IPS-NIHi11 (cell line): ENCODE measurements around the gene LRRC14B.
"Not testable (repeated sequence)": the region's sequence is repeated elsewhere in the genome, so short reads cannot be mapped to it uniquely, and the experiment has no call there.

ENCODE experiments used
- DNase-seq: peaks from one replicate; pipeline ENCODE4 v3.0.0; 2012; ENCODE audit warnings: mixed read lengths, low spot score

LRRC14B gene

GRCh38 chr5:160921-161802, 30.1 kb upstream of the LRRC14B start:
- no peak for DNase-seq

- DNase-seq, result no peak
Observed at GRCh38 chr5:161803-162110, 29.5 kb upstream of the LRRC14B start.

GRCh38 chr5:162190-162564, 29.1 kb upstream of the LRRC14B start:
- no peak for DNase-seq

- DNase-seq, result no peak
Observed at GRCh38 chr5:162565-163337, 28.5 kb upstream of the LRRC14B start.

- no peak for DNase-seq
Observed at GRCh38 chr5:163338-163620, 28.0 kb upstream of the LRRC14B start.

- no peak for DNase-seq
Observed at GRCh38 chr5:163841-164240, 27.5 kb upstream of the LRRC14B start.

GRCh38 chr5:164244-164643, 27.1 kb upstream of the LRRC14B start:
- no peak for DNase-seq

- not testable (repeated sequence) for DNase-seq
Observed at GRCh38 chr5:164783-165182, 26.5 kb upstream of the LRRC14B start.

- DNase-seq, result no peak
Observed at GRCh38 chr5:166441-167372, 24.6 kb upstream of the LRRC14B start.

GRCh38 chr5:167511-167910, 23.8 kb upstream of the LRRC14B start:
- DNase-seq, result no peak

GRCh38 chr5:167982-168660, 23.2 kb upstream of the LRRC14B start:
- DNase-seq, result no peak

GRCh38 chr5:169071-169727, 22.1 kb upstream of the LRRC14B start:
- no peak for DNase-seq

- no peak for DNase-seq
Observed at GRCh38 chr5:169728-170094, 21.6 kb upstream of the LRRC14B start.

- no peak for DNase-seq
Observed at GRCh38 chr5:170971-171800, 20.1 kb upstream of the LRRC14B start.

GRCh38 chr5:171801-172331, 19.4 kb upstream of the LRRC14B start:
- no peak for DNase-seq

GRCh38 chr5:172421-172820, 18.9 kb upstream of the LRRC14B start:
- DNase-seq, result no peak

GRCh38 chr5:172841-173251, 18.4 kb upstream of the LRRC14B start:
- no peak for DNase-seq

- DNase-seq, result no peak
Observed at GRCh38 chr5:173392-174290, 17.7 kb upstream of the LRRC14B start.

GRCh38 chr5:174291-174600, 17.0 kb upstream of the LRRC14B start:
- no peak for DNase-seq
